AG04449 (cell line): ENCODE results near the gene RSRP1.

Experiments used
- CTCF ChIA-PET: fragments of 350-600 bp; formaldehyde crosslinking; extraction: SDS; loops from one replicate; lab custom pipeline; 2021; ENCODE audit warnings: antibody characterized with exemption; lab: Yijun Ruan, JAX
- POLR2A ChIA-PET: fragments of 400-600, 350-600 bp; formaldehyde crosslinking; extraction: SDS; loops from one replicate; lab custom pipeline; 2020; ENCODE audit warnings: antibody characterized with exemption, inconsistent platforms; lab: Yijun Ruan, JAX
- DNase-seq: peaks from one replicate; pipeline ENCODE4 v3.0.0-alpha.2; 2010; ENCODE audit warnings: low read depth, low spot score
- H3K4me3 ChIP-seq: 2 replicates; pipeline ENCODE4 v1.5.1; 2011; ENCODE audit warnings: low read depth, mild to moderate bottlenecking, control low read depth, low read length
- CTCF ChIP-seq: IDR thresholded peaks from one replicate; pipeline ENCODE4 v1.5.1; 2011; ENCODE audit warnings: mild to moderate bottlenecking, moderate library complexity, low read length, control low read depth, inconsistent platforms; ENCODE audit not compliant: insufficient read depth; ENCODE audit errors: missing control alignments

RSRP1 gene

GRCh38 chr1:25204797-25205480 lies 42.3 kb downstream of the RSRP1 start:
- DNase-seq: peak; percentile 59
- ChIA-PET CTCF (interaction anchor here (0.6 to 6.7 kb wide), 66 partner anchors 9 to 541 kb away, joined by 3 to 69 read pairs (median 4); partner anchors contain the start of gene SYF2), POLR2A (interaction anchor here (0.6 to 1.1 kb wide), 2 partner anchors 27 to 97 kb away, joined by 3 to 4 read pairs; partner anchors contain the start of gene SYF2)
- TF ChIP-seq CTCF: peak; percentile 50
- no peak overlapping the region for H3K4me3 ChIP-seq

- POLR2A ChIA-PET: no interaction called here
- no peak overlapping the region for H3K4me3 ChIP-seq
- CTCF ChIA-PET: interaction anchor here (2.0 to 6.7 kb wide), 2 partner anchors 10 to 15 kb away, joined by 7 to 69 read pairs; no protein-coding TSS in a partner anchor
- TF ChIP-seq CTCF: no peak
- DNase-seq: no peak
Measured at GRCh38 chr1:25201006-25201405, 46.2 kb downstream of the RSRP1 start.

GRCh38 chr1:25199819-25200620 lies 47.2 kb downstream of the RSRP1 start:
- POLR2A ChIA-PET: no interaction called here
- CTCF ChIA-PET: interaction anchor here (1.3 to 2.0 kb wide), 2 partner anchors 9 to 52 kb away, joined by 4 to 7 read pairs; no protein-coding TSS in a partner anchor
- no peak for TF ChIP-seq CTCF
- H3K4me3 ChIP-seq: no peak overlapping the region
- DNase-seq: no peak

- DNase-seq: no peak
- CTCF ChIA-PET: interaction anchor here (0.9 to 3.0 kb wide), 6 partner anchors 8 to 351 kb away, joined by 3 to 7 read pairs (median 5); no protein-coding TSS in a partner anchor
- no peak for TF ChIP-seq CTCF
- POLR2A ChIA-PET: no interaction called here
- peak overlapping the region; percentile 29 for H3K4me3 ChIP-seq
Measured at GRCh38 chr1:25198663-25199252, 48.5 kb downstream of the RSRP1 start.

- ChIA-PET CTCF (interaction anchor here (0.9 to 3.0 kb wide), 7 partner anchors 8 to 351 kb away, joined by 3 to 7 read pairs (median 5); no protein-coding TSS in a partner anchor), POLR2A (no interaction called here)
- TF ChIP-seq CTCF: no peak
- H3K4me3 ChIP-seq: no peak overlapping the region
- DNase-seq: no peak
Measured at GRCh38 chr1:25197982-25198662, 49.1 kb downstream of the RSRP1 start.
